Right atrium auricular region (tissue), 2 donors: Measurements from ENCODE around the gene KRT79. TPM values are rescaled to one million over a fixed set of nuclear protein-coding genes. Genes with fewer than 3 reads are reported as not detected.

Experiments
- DNase-seq: peaks from one replicate; pipeline ENCODE4 v3.0.0-alpha.2; 2019; ENCODE audit warnings: low spot score
- H3K27ac ChIP-seq, 2 donors: fragments of 200-600 bp; sonication (generic); 1 replicate in 1 of 2; 2 replicates in 1 of 2; pipeline ENCODE4 v1.5.1; 2016 to 2019
- H3K27me3 ChIP-seq, 2 donors: fragments of 200-600 bp; sonication (generic); one replicate each; pipeline versions ENCODE4 v1.5.1 to v1.6.0; 2017 to 2019
- H3K36me3 ChIP-seq: fragments of 200-600 bp; sonication (generic); one replicate; pipeline ENCODE4 v1.5.1; 2016
- H3K4me1 ChIP-seq, 2 donors: fragments of 200-600 bp; sonication (generic); one replicate each; pipeline versions ENCODE4 v1.5.1 to v1.6.0; 2017 to 2019
- H3K4me3 ChIP-seq, 2 donors: fragments of 200-600 bp; sonication (generic); 1 replicate in 1 of 2; 2 replicates in 1 of 2; pipeline ENCODE4 v1.5.1; 2017 to 2019; ENCODE audit warnings: mild to moderate bottlenecking in 1 of 2, moderate library complexity in 1 of 2
- H3K9me3 ChIP-seq, 2 donors: fragments of 200-600 bp; sonication (generic); one replicate each; pipeline ENCODE4 v1.5.1; 2019
- total RNA-seq, 2 donors: library from RNA; depleted of rRNA; stranded (reverse); fragments of >200 nt; gene quantifications; one replicate each; pipeline ENCODE4 v1.1.0, GENCODE V29; 2016
- TF ChIP-seq, protein P1 (sequence below), 2 donors: fragments of 200-600 bp; sonication (generic); IDR thresholded peaks; one replicate each; pipeline ENCODE4 v1.5.1; 2019; ENCODE audit warnings: antibody characterized with exemption in 2 of 2

Gene KRT79
- total RNA-seq, 2 donors from 2014 or later, result not detected

DNA sequence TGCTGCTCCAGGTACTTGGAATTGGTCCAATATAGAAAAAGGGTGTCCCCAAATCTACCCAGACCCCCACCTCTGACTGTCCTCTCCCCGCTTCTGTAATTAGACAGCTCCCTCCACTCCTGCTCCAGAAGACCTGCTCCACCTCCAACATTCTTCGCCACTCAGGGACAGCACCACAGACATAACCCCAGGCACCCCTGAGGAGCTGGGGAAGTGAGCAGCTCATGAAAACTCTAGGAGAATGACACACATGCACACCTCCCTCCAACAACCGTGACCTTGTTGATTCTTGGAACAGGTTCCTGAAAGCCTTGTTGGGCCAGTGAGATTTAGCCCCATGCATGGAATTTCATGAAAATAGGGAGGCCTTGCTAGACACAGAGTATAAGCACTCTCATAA is 28.4 kb downstream of the KRT79 start:
- Histone ChIP-seq H3K27ac (no peak overlapping the region), H3K36me3 (no peaks in the 10 kb centered on the region), H3K27me3 (no peaks in the 10 kb centered on the region), H3K4me3 (no peak overlapping the region), H3K9me3 (no peaks in the 10 kb centered on the region), H3K4me1 (no peaks in the 10 kb centered on the region)
- DNase-seq, result no peak
- TF ChIP-seq, protein P1, sequence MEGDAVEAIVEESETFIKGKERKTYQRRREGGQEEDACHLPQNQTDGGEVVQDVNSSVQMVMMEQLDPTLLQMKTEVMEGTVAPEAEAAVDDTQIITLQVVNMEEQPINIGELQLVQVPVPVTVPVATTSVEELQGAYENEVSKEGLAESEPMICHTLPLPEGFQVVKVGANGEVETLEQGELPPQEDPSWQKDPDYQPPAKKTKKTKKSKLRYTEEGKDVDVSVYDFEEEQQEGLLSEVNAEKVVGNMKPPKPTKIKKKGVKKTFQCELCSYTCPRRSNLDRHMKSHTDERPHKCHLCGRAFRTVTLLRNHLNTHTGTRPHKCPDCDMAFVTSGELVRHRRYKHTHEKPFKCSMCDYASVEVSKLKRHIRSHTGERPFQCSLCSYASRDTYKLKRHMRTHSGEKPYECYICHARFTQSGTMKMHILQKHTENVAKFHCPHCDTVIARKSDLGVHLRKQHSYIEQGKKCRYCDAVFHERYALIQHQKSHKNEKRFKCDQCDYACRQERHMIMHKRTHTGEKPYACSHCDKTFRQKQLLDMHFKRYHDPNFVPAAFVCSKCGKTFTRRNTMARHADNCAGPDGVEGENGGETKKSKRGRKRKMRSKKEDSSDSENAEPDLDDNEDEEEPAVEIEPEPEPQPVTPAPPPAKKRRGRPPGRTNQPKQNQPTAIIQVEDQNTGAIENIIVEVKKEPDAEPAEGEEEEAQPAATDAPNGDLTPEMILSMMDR (IDR thresholded peaks at IDR 0.05), result no peak

DNA sequence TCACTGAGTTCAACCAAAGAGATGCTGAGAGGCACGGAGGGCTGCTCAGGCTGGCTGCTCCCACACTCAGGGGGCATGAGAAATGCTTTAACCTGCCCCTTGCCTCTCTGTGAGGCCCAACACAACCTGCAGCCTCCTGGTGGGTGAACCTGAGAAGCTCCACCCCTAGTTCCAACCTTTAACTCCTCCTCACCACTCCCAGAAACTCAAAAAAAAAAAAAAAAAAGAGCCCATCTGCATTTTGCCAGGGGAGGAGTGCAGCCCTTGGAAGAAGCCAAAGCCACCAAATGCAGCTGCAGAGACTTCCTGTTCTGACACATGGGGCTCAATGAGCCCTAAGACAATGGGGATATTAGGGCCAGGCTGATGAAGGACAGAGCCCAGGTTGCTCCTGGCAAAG is 29.1 kb downstream of the KRT79 start:
- Histone ChIP-seq H3K27ac (no peak overlapping the region), H3K36me3 (no peaks in the 10 kb centered on the region), H3K27me3 (no peaks in the 10 kb centered on the region), H3K4me3 (no peak overlapping the region), H3K4me1 (no peaks in the 10 kb centered on the region), H3K9me3 (no peaks in the 10 kb centered on the region)
- TF ChIP-seq, protein P1 (IDR thresholded peaks at IDR 0.05), result no peak
- no peak for DNase-seq

DNA sequence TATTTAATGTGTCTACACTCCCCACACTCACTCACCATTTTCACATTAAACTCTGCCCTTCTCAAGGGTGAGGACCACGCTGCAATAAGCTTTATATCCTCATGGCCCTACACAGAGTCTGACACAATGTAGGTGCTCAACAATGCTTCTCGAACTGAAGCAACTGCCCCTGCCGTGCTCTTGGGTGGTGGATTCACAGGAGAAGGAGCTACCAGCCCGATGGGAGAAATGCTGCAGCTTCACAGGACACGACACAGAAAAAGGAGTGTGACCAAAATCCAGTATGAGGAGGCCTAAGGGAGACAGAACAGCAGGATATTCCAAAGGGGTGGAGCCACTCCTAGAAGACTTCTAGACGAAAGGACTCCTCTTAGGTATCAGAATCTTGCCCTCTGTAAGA is 31.7 kb downstream of the KRT79 start:
- no peak for DNase-seq
- Histone ChIP-seq H3K36me3 (no peaks in the 10 kb centered on the region), H3K9me3 (no peaks in the 10 kb centered on the region), H3K27ac (no peak overlapping the region), H3K4me3 (no peak overlapping the region), H3K4me1 (no peaks in the 10 kb centered on the region), H3K27me3 (no peaks in the 10 kb centered on the region)
- TF ChIP-seq, protein P1 (IDR thresholded peaks at IDR 0.05), result no peak

DNA sequence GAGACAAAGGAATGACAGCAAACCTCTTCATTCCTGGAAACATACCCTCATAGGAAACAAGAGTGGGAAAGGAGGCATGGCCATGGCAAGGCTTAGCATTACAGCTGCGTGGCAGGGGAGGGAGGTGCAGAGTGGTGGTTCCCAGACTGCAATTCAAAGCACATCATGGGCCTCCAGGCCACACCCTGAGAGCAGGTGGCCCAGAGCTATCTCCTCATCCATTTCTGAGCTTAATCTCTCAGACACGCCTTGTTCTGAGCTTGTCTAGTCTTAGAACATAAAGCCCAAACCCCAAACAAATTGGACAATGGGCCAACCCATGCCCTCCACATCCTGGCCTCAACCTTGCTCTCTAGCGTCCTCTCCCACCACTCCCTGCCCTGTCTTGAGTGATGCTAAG is 32.3 kb downstream of the KRT79 start:
- Histone ChIP-seq H3K9me3 (no peaks in the 10 kb centered on the region), H3K27me3 (no peaks in the 10 kb centered on the region), H3K36me3 (no peaks in the 10 kb centered on the region), H3K27ac (no peak overlapping the region), H3K4me1 (no peaks in the 10 kb centered on the region), H3K4me3 (no peak overlapping the region)
- DNase-seq, result no peak
- TF ChIP-seq, protein P1 (IDR thresholded peaks at IDR 0.05), result no peak

DNA sequence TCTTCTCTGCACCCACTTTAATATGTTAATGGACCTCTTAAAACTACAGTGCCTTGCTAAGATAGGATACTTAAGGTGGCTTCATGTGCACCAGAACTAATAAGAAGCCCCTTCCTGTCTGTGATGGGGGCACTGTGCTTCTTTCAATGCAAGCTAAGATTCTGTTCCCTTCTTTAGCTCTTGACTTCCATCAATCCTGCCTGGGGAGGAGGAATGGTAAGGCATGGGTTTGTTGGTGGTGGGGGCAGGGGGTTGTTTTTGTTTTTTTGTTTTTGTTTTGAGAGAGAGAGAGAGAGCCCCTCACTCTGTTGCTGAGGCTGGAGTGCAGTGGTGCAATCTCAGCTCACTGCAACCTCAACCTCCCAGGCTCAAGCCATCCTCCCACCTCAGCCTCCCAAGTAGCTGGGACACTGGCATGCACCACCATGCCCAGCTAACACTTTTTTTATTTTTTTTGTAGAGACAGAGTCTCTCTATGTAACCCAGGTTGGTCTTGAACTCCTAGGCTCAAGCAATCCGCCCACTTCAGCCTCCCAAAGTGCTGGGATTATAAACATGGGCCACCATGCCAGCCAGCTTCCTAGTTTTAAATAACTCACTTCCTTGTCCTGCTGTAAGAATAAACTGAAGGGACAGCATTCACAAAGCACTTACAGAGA is 33.7 kb downstream of the KRT79 start:
- no peaks in the 10 kb centered on the region for H3K27me3 ChIP-seq
- TF ChIP-seq, protein P1 (IDR thresholded peaks at IDR 0.05), result no peak
- H3K4me1 ChIP-seq, result no peaks in the 10 kb centered on the region
- H3K9me3 ChIP-seq, result no peaks in the 10 kb centered on the region
- H3K36me3 ChIP-seq, result no peaks in the 10 kb centered on the region
- no peak overlapping the region for H3K27ac ChIP-seq
- no peak for DNase-seq
- no peak overlapping the region for H3K4me3 ChIP-seq
